ENCODE measurements around the gene ZNF624. TPM values are rescaled to one million over a fixed set of nuclear protein-coding genes. Genes with fewer than 3 reads are reported as not detected.
A peak's percentile ranks its signal among the peaks of the same experiment; 100 is the strongest.

Gene ZNF624
- polyA plus RNA-seq, 1 donor = 5.4 TPM

- DNase-seq (ENCODE audit: low read depth) = no peak
These were observed 60.1 kb downstream of the ZNF624 start for GRCh38 chr17:16593356-16594102.

- DNase-seq (ENCODE audit: low read depth) = peak; percentile 52
These were observed 64.3 kb downstream of the ZNF624 start for GRCh38 chr17:16589097-16589969.

- no peak for DNase-seq (ENCODE audit: low read depth)
These were observed 67.9 kb downstream of the ZNF624 start for GRCh38 chr17:16585796-16586195.

GRCh38 chr17:16584273-16584995 is 69.2 kb downstream of the ZNF624 start:
- DNase-seq (ENCODE audit: low read depth) = peak; percentile 81

GRCh38 chr17:16583781-16584180 is 69.9 kb downstream of the ZNF624 start:
- DNase-seq (ENCODE audit: low read depth) = no peak

GRCh38 chr17:16573466-16573865 is 80.2 kb downstream of the ZNF624 start:
- DNase-seq (ENCODE audit: low read depth) = no peak

Other genes with a start within 250 kb of the ZNF624 start
- 4.5 TPM for gene TRPV2, start 238.3 kb downstream of the ZNF624 start, polyA plus RNA-seq (ENCODE audit: insufficient read length)
- gene LRRC75A, start 161.7 kb downstream of the ZNF624 start, polyA plus RNA-seq (ENCODE audit: insufficient read length) = 6.3 TPM
- 5.9 TPM for gene ZNF287, start 84.6 kb downstream of the ZNF624 start, polyA plus RNA-seq (ENCODE audit: insufficient read length)
- gene CCDC144A, start 36.4 kb upstream of the ZNF624 start, polyA plus RNA-seq (ENCODE audit: insufficient read length) = 2.0 TPM